K562 (cell line): Measurements from ENCODE around the gene SH2D1A. TPM values are rescaled to one million over a fixed set of nuclear protein-coding genes. Genes with fewer than 3 reads are reported as not detected.

ENCODE experiments used
- CREB1 ChIP-seq, 2 experiments: sonication (generic) in 1 of 2; formaldehyde crosslinking in 1 of 2; IDR thresholded peaks; 2 replicates each; pipeline versions ENCODE4 v1.6.1 to v1.8.0; 2012 to 2022; ENCODE audit warnings: inconsistent platforms in 1 of 2, mild to moderate bottlenecking in 1 of 2, missing genetic modification reagents in 1 of 2, moderate library complexity in 1 of 2
- HEY1 ChIP-seq: fragments of 250-450 bp; sonication (Bioruptor Pico); IDR thresholded peaks from 2 replicates; pipeline ENCODE4 v1.5.0; 2020; ENCODE audit warnings: mild to moderate bottlenecking, moderate library complexity, borderline replicate concordance
- LCOR ChIP-seq: sonication (generic); formaldehyde crosslinking; IDR thresholded peaks from 2 replicates; pipeline ENCODE4 v1.8.0; 2022; ENCODE audit warnings: mild to moderate bottlenecking, missing genetic modification reagents
- LEF1 ChIP-seq: fragments of 450-650 bp; IDR thresholded peaks from 2 replicates; pipeline ENCODE4 v1.6.1; 2016; ENCODE audit warnings: mild to moderate bottlenecking
- MAFF ChIP-seq: IDR thresholded peaks from 2 replicates; pipeline ENCODE4 v1.6.1; 2012; ENCODE audit warnings: low read length, improper control_type of control experiment
- MAFK ChIP-seq: IDR thresholded peaks from 2 replicates; pipeline ENCODE4 v1.6.1; 2011; ENCODE audit warnings: low read length, improper control_type of control experiment
- NFE2 ChIP-seq: IDR thresholded peaks from 2 replicates; pipeline ENCODE4 v1.6.1; 2014; ENCODE audit warnings: antibody characterized with exemption, low read depth
- RBM14 ChIP-seq: fragments of 200-400 bp; formaldehyde crosslinking; IDR thresholded peaks from 2 replicates; pipeline ENCODE4 v1.6.1; 2018; ENCODE audit warnings: low read depth, mild to moderate bottlenecking, low read length, moderate library complexity, borderline replicate concordance; ENCODE audit not compliant: insufficient read depth
- SMARCA4 ChIP-seq: fragments of 450-650 bp; IDR thresholded peaks from 2 replicates; pipeline ENCODE4 v1.6.1; 2016
- SMARCA5 ChIP-seq: fragments of 450-650 bp; IDR thresholded peaks from 2 replicates; pipeline ENCODE4 v1.6.1; 2016
- ZBTB1 ChIP-seq: sonication (generic); formaldehyde crosslinking; IDR thresholded peaks from 2 replicates; pipeline ENCODE4 v1.8.1; 2023; ENCODE audit warnings: missing genetic modification reagents, low read depth, mild to moderate bottlenecking, borderline replicate concordance
- ZNF12 ChIP-seq: sonication (generic); formaldehyde crosslinking; IDR thresholded peaks from 2 replicates; pipeline ENCODE4 v1.4.0; 2020; ENCODE audit warnings: mild to moderate bottlenecking, missing genetic modification reagents
- ZNF324 ChIP-seq: fragments of 250-450 bp; sonication (Bioruptor Pico); IDR thresholded peaks from 2 replicates; pipeline ENCODE4 v1.4.0; 2020; ENCODE audit warnings: mild to moderate bottlenecking
- polyA plus RNA-seq, 8 experiments: library from polyadenylated mRNA; depleted of rRNA in 4 of 8; stranded (reverse) in 5 of 8; unstranded in 3 of 8; fragments of >200 nt; fragmentation: Nextera tagmentation in 2 of 8; fragmentation: Illumina TruSeq in 1 of 8; extraction: Ambion mirVana in 2 of 8; extraction: Trizol in 1 of 8; gene quantifications; 2 replicates each; pipeline versions ENCODE4 v1.2.1 to v1.2.3, GENCODE V29; 2011 to 2014; ENCODE audit warnings: inconsistent platforms in 1 of 8, missing spikeins in 1 of 8
- total RNA-seq, 7 experiments: library from RNA; depleted of rRNA in 6 of 7; stranded (reverse); fragments of >200 nt in 6 of 7; fragmentation: Illumina TruSeq in 2 of 7; extraction: Trizol in 2 of 7; gene quantifications; 2 replicates each; pipeline versions ENCODE4 v1.2.1 to v1.2.3, GENCODE V29; 2011 to 2021; ENCODE audit warnings: low replicate concordance in 1 of 7
- TF ChIP-seq, protein P1 (sequence below): fragments of 250-450 bp; sonication (Bioruptor Pico); IDR thresholded peaks from 2 replicates; pipeline ENCODE4 v1.4.0; 2020; ENCODE audit warnings: mild to moderate bottlenecking, moderate library complexity, borderline replicate concordance
- TF ChIP-seq, protein P2 (sequence below): IDR thresholded peaks from 2 replicates; pipeline ENCODE4 v1.6.1; 2011; ENCODE audit not compliant: insufficient read length; ENCODE audit errors: extremely low read depth

Gene SH2D1A
- total and polyA plus RNA-seq, 9 of the 15 experiments (the other 6 are each of a cell fraction or from before 2014, with no cell fraction given), result 0.07 to 0.52 (median 0.19) TPM

DNA sequence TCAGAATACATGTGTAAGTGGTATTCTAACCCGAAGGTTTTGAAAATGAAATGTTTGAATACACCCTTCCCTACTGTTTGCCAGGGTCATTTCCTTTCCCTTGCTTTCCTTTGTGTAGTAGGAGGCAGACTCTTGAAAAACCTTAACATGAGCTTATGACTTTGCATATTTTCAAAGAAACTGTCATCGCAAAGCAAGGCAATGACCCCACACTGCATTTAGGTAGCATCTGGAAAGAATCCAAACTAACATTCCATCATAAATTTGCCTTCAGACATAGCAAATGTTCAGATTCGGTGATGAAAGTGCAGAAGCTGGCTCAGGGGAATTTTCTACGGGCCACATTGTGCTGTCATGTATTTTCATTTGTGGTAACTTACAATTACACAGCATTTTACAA, 32.3 kb downstream of the SH2D1A start (continued):
- TF ChIP-seq, protein P1, sequence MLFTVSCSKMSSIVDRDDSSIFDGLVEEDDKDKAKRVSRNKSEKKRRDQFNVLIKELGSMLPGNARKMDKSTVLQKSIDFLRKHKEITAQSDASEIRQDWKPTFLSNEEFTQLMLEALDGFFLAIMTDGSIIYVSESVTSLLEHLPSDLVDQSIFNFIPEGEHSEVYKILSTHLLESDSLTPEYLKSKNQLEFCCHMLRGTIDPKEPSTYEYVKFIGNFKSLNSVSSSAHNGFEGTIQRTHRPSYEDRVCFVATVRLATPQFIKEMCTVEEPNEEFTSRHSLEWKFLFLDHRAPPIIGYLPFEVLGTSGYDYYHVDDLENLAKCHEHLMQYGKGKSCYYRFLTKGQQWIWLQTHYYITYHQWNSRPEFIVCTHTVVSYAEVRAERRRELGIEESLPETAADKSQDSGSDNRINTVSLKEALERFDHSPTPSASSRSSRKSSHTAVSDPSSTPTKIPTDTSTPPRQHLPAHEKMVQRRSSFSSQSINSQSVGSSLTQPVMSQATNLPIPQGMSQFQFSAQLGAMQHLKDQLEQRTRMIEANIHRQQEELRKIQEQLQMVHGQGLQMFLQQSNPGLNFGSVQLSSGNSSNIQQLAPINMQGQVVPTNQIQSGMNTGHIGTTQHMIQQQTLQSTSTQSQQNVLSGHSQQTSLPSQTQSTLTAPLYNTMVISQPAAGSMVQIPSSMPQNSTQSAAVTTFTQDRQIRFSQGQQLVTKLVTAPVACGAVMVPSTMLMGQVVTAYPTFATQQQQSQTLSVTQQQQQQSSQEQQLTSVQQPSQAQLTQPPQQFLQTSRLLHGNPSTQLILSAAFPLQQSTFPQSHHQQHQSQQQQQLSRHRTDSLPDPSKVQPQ (CRISPR knock-in tag), result no peak
- TF ChIP-seq MAFF (peak; percentile 47), CREB1 (IDR thresholded peaks at IDR 0.05) (no peak), CREB1 (CRISPR knock-in tag; IDR thresholded peaks at IDR 0.05) (no peak), ZBTB1 (CRISPR knock-in tag) (no peak), HEY1 (no peak), MAFK (peak; percentile 30), NFE2 (peak; percentile 68; the same call in 1 of the 2 replicates), LEF1 (no peak), ZNF324 (no peak), RBM14 (no peak), SMARCA4 (peak; percentile 55), SMARCA5 (no peak), LCOR (CRISPR knock-in tag) (no peak), ZNF12 (no peak)
- TF ChIP-seq, protein P2, sequence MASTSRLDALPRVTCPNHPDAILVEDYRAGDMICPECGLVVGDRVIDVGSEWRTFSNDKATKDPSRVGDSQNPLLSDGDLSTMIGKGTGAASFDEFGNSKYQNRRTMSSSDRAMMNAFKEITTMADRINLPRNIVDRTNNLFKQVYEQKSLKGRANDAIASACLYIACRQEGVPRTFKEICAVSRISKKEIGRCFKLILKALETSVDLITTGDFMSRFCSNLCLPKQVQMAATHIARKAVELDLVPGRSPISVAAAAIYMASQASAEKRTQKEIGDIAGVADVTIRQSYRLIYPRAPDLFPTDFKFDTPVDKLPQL, result no peak
